Nephron (organoid): Measurements from ENCODE around the gene PNPLA2.

ENCODE experiments used
- H3K27ac Mint-ChIP-seq, 3 experiments: 2 replicates each; pipeline ENCODE4 v1.8.0; 2020; ENCODE audit warnings: mixed read lengths in 3 of 3, mild to moderate bottlenecking in 2 of 3, moderate library complexity in 1 of 3
- H3K27me3 Mint-ChIP-seq: 2 replicates; pipeline ENCODE4 v1.8.0; 2021; ENCODE audit warnings: low read depth, mild to moderate bottlenecking, moderate library complexity, mixed read lengths
- H3K36me3 Mint-ChIP-seq: 2 replicates; pipeline ENCODE4 v1.8.0; 2020; ENCODE audit warnings: low read depth, mixed read lengths
- H3K4me1 Mint-ChIP-seq: 2 replicates; pipeline ENCODE4 v1.8.0; 2020; ENCODE audit warnings: mixed read lengths
- H3K4me3 Mint-ChIP-seq, 3 experiments: 2 replicates each; pipeline ENCODE4 v1.8.0; 2020; ENCODE audit warnings: mild to moderate bottlenecking in 3 of 3, mixed read lengths in 3 of 3, moderate library complexity in 2 of 3
- H3K9me3 Mint-ChIP-seq: 2 replicates; pipeline ENCODE4 v1.8.0; 2020; ENCODE audit warnings: mixed read lengths
- CTCF ChIP-seq, 3 experiments: fragments of 200-600 bp; sonication (generic); IDR thresholded peaks; one replicate each; pipeline ENCODE4 v1.5.0; 2021; ENCODE audit warnings: antibody characterized with exemption in 3 of 3; ENCODE audit not compliant: unreplicated experiment in 3 of 3

The PNPLA2 gene

DNA sequence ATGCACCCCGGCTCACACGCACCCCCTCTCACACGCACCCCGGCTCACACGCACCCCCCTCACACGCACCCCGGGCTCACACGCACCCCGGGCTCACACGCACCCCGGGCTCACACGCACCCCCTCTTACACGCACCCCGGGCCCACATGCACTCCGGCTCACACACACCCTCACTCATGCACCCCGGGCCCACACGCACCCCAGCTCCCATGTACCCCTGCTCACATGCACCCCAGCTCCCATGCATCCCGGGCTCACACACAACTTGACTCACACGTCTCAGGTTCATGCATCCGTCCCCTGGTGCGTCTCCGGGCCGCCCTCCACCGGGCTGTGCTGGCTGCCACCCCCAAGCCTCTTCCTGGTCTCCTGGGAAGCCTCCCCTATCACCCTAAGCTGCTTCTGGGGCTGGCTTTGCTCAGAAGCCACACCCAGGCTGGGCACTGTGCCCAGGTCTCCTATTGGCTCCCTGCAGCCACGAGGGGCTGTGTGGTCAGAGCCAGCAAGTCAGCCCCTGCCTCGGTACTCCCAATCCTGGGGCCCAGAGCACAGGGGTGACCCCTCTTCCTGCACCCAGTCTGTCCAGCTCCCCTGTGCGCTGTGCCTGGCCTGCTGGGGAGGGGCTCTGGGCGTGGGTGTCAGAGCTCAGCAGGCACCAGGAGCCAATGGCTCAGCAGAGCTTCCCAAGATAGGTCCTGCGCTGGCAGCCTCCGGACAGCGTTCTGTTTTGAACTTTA lies 40.8 kb downstream of the PNPLA2 start:
- peak overlapping the region; percentile 74 to 86 (median 85) for H3K4me3 Mint-ChIP-seq
- H3K27ac Mint-ChIP-seq: peak overlapping the region; percentile 69 to 97 (median 90)
- no peaks in the 10 kb centered on the region for H3K27me3 Mint-ChIP-seq
- peaks cover 28% of the 10 kb centered on the region for H3K4me1 Mint-ChIP-seq
- no peaks in the 10 kb centered on the region for H3K9me3 Mint-ChIP-seq
- no peak for TF ChIP-seq CTCF (IDR thresholded peaks at IDR 0.05; ENCODE audit: unreplicated experiment in 3 of 3)
- no peaks in the 10 kb centered on the region for H3K36me3 Mint-ChIP-seq

GRCh38 chr11:860234-861104 lies 41.8 kb downstream of the PNPLA2 start:
- peak overlapping the region; percentile 69 to 97 (median 90) for H3K27ac Mint-ChIP-seq
- H3K4me3 Mint-ChIP-seq: no peak overlapping the region
- H3K27me3 Mint-ChIP-seq: no peaks in the 10 kb centered on the region
- peaks cover 28% of the 10 kb centered on the region for H3K4me1 Mint-ChIP-seq
- TF ChIP-seq CTCF (IDR thresholded peaks at IDR 0.05; ENCODE audit: unreplicated experiment in 3 of 3): no peak
- no peaks in the 10 kb centered on the region for H3K36me3 Mint-ChIP-seq
- H3K9me3 Mint-ChIP-seq: no peaks in the 10 kb centered on the region

DNA sequence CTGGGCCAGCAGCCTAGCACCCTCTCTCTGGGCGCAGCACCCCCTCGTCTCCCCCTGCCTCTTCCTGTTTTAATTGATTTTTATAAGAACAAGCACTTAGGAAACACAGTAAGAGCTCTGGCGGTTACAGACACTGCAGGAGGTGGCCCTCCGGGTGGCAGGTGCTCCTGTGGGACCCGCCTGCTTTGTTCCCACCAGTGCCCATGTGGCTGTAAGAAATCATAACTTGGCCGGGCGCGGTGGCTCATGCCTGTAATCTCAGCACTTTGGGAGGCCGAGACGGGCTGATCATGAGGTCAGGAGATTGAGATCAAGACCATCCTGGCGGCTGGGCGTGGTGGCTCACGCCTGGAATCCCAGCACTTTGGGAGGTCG lies 42.4 kb downstream of the PNPLA2 start:
- H3K27me3 Mint-ChIP-seq: no peaks in the 10 kb centered on the region
- peaks cover 28% of the 10 kb centered on the region for H3K4me1 Mint-ChIP-seq
- no peak for TF ChIP-seq CTCF (IDR thresholded peaks at IDR 0.05; ENCODE audit: unreplicated experiment in 3 of 3)
- H3K9me3 Mint-ChIP-seq: no peaks in the 10 kb centered on the region
- H3K27ac Mint-ChIP-seq: peak overlapping the region; percentile 71 to 90 (median 78)
- peak overlapping the region; percentile 24 to 50 (median 41) for H3K4me3 Mint-ChIP-seq
- H3K36me3 Mint-ChIP-seq: no peaks in the 10 kb centered on the region

DNA sequence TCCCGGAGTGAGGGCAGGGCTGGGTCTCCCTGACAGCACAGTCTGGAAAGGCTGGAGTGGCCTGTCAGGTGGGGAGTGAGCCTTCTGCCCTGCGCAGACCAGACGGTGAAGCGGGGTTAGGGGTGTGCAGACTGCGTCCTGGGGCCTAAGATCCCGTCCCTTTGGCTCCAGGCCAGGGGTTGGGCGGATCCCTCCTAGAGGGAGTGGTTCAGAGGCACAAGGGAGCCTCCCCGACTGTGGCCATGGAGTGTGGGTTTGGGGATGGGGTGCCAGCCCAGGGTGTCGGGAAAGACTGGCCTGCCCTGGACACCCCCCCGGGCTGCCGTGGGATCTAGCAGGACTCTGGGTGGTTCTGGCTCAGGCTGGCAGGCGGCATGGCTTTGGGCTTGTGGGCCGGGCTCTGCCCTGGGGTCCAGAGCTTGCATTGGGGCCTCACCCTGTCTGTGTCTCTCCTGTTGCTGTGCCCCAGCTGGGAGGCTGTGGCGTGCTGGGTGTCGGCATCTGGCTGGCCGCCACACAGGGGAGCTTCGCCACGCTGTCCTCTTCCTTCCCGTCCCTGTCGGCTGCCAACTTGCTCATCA lies 43.5 kb downstream of the PNPLA2 start:
- H3K36me3 Mint-ChIP-seq: no peaks in the 10 kb centered on the region
- H3K4me1 Mint-ChIP-seq: peaks cover 19% of the 10 kb centered on the region
- peak overlapping the region; percentile 81 to 90 (median 88) for H3K27ac Mint-ChIP-seq
- H3K27me3 Mint-ChIP-seq: no peaks in the 10 kb centered on the region
- no peak for TF ChIP-seq CTCF (IDR thresholded peaks at IDR 0.05; ENCODE audit: unreplicated experiment in 3 of 3)
- no peaks in the 10 kb centered on the region for H3K9me3 Mint-ChIP-seq
- peak overlapping the region; percentile 27 to 60 (median 57) for H3K4me3 Mint-ChIP-seq

DNA sequence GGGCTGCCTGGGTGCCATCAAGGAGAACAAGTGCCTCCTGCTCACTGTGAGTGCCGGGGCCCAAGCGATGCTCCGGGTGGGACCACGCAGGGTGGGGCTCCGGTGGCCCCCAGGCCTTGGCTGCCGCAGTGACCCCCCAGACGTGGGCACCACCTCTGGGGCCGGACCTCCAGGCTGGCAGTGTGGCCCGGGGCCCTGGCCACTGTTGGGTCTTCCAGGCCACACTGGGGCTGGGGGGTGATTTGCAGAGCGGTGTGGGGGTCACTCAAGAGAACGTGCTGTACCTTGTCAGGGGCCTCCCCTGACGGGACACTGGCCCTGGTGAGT lies 43.9 kb downstream of the PNPLA2 start:
- no peak for TF ChIP-seq CTCF (IDR thresholded peaks at IDR 0.05; ENCODE audit: unreplicated experiment in 3 of 3)
- Mint-ChIP-seq H3K4me3 (peak overlapping the region; percentile 27 to 55 (median 37)), H3K36me3 (no peaks in the 10 kb centered on the region), H3K9me3 (no peaks in the 10 kb centered on the region), H3K27ac (peak overlapping the region; percentile 88 to 92 (median 90)), H3K4me1 (peaks cover 19% of the 10 kb centered on the region), H3K27me3 (no peaks in the 10 kb centered on the region)
